GM18909 (cell line): ENCODE results near the gene C9orf85.
"Not testable (repeated sequence)": the region's sequence is repeated elsewhere in the genome, so short reads cannot be mapped to it uniquely, and the experiment has no call there.

ENCODE experiments used
- ATAC-seq: cut with Tn5 transposase; IDR thresholded peaks from one replicate; pipeline ENCODE4 v1.9.1; 2021; ENCODE audit warnings: mild to moderate bottlenecking; ENCODE audit not compliant: unreplicated experiment, poor library complexity

Gene C9orf85

GRCh38 chr9:71911061-71911907 is at the start of gene C9orf85, which contains the start of gene ABHD17B:
TSS of gene C9orf85 (plus strand) at chr9:71911639. CDS start at chr9:71911735, 96 bp downstream.
TSS of gene ABHD17B (minus strand) at chr9:71911193. CDS start at chr9:71875080, 36,113 bp downstream.
- ATAC-seq = peak; percentile 94

- no peak for ATAC-seq
These were observed 47.8 kb upstream of the C9orf85 start for GRCh38 chr9:71863631-71864030.

GRCh38 chr9:71875345-71875744 is 36.1 kb upstream of the C9orf85 start:
- ATAC-seq = no peak

- no peak for ATAC-seq
These were observed 35.3 kb upstream of the C9orf85 start for GRCh38 chr9:71876106-71876505.

- no peak for ATAC-seq
These were observed 34.6 kb upstream of the C9orf85 start for GRCh38 chr9:71876829-71877228.

- no peak for ATAC-seq
These were observed 32.8 kb upstream of the C9orf85 start for GRCh38 chr9:71878327-71879274.

- ATAC-seq = no peak
These were observed 31.7 kb upstream of the C9orf85 start for GRCh38 chr9:71879644-71880174.

- no peak for ATAC-seq
These were observed 27.4 kb upstream of the C9orf85 start for GRCh38 chr9:71884005-71884404.

- ATAC-seq = no peak
These were observed 26.0 kb upstream of the C9orf85 start for GRCh38 chr9:71885467-71885866.

- no peak for ATAC-seq
These were observed 25.4 kb upstream of the C9orf85 start for GRCh38 chr9:71886015-71886414.

GRCh38 chr9:71886541-71886940 is 24.9 kb upstream of the C9orf85 start:
- no peak for ATAC-seq

- no peak for ATAC-seq
These were observed 24.1 kb upstream of the C9orf85 start for GRCh38 chr9:71887362-71887761.

GRCh38 chr9:71890042-71890679 is 21.3 kb upstream of the C9orf85 start:
- no peak for ATAC-seq

GRCh38 chr9:71891557-71892189 is 19.8 kb upstream of the C9orf85 start:
- ATAC-seq = peak; percentile 39

GRCh38 chr9:71895117-71895516 is 16.3 kb upstream of the C9orf85 start:
- ATAC-seq = peak; percentile 58

GRCh38 chr9:71895955-71896354 is 15.5 kb upstream of the C9orf85 start:
- ATAC-seq = no peak

GRCh38 chr9:71896761-71897160 is 14.7 kb upstream of the C9orf85 start:
- no peak for ATAC-seq

GRCh38 chr9:71897577-71897976 is 13.9 kb upstream of the C9orf85 start:
- ATAC-seq = peak; percentile 64

GRCh38 chr9:71898756-71899155 is 12.7 kb upstream of the C9orf85 start:
- not testable (repeated sequence) for ATAC-seq
